Mucosa of descending colon (tissue), 3 donors: ENCODE measurements around the gene RPL29. TPM values are rescaled to one million over a fixed set of nuclear protein-coding genes. Genes with fewer than 3 reads are reported as not detected.

Source experiments
- ATAC-seq: fragments of 200-7000 bp; cut with Tn5 transposase; one replicate; pipeline ENCODE4 v1.9.1; 2020; ENCODE audit warnings: mild to moderate bottlenecking, moderate library complexity
- DNase-seq, 3 donors: peaks; one replicate each; pipeline ENCODE4 v3.0.0-alpha.2; 2020
- H3K36me3 ChIP-seq: fragments of 200-600 bp; one replicate; pipeline ENCODE4 v1.8.0; 2021; ENCODE audit warnings: low read depth, mild to moderate bottlenecking
- H3K4me1 ChIP-seq: fragments of 200-600 bp; one replicate; pipeline ENCODE4 v1.8.0; 2021; ENCODE audit warnings: low read depth, mild to moderate bottlenecking
- H3K4me3 ChIP-seq: fragments of 200-600 bp; one replicate; pipeline ENCODE4 v1.8.0; 2021; ENCODE audit warnings: mild to moderate bottlenecking
- H3K9me3 ChIP-seq: fragments of 200-600 bp; one replicate; pipeline ENCODE4 v1.8.0; 2021; ENCODE audit warnings: mild to moderate bottlenecking
- intact Hi-C, 2 donors: fragments of 100-400 bp; cut with DNase I in 1 of 2; cut with micrococcal nuclease in 1 of 2; formaldehyde crosslinking; loops; one replicate each; pipeline versions ENCODE4 v1.11.0 to v1.11.1; 2022; cut with DNase I, micrococcal nuclease
- total RNA-seq, 3 donors: library from RNA; stranded (reverse); fragmentation: NEBNext Ultra II Directional in 2 of 3; extraction: Animal tissue kit (Norgen Biotek cat#: 25700) in 2 of 3; gene quantifications; one replicate each; pipeline versions ENCODE4 v1.2.1 to v1.2.4, GENCODE V29; 2021 to 2023
- TF ChIP-seq, protein P1 (sequence below): fragments of 200-600 bp; IDR thresholded peaks from one replicate; pipeline ENCODE4 v1.8.0; 2022; ENCODE audit warnings: antibody characterized with exemption, mild to moderate bottlenecking
- donor health status: DM: no; HTN: no; CAD: no; lungs with moderate emphysema.
- donor health status: DM: no; HTN: no; CAD: no.
- donor health status: DM: no; HTN: yes; CAD: no.

Gene RPL29
- total RNA-seq, 3 donors from 2014 or later = 782 to 973 (median 946) TPM

- Histone ChIP-seq H3K36me3 (no peaks in the 10 kb centered on the region), H3K9me3 (no peaks in the 10 kb centered on the region), H3K4me1 (no peaks in the 10 kb centered on the region), H3K4me3 (no peak overlapping the region)
- no peak for ATAC-seq
- no peak for DNase-seq
- intact Hi-C loops = no loop called here
- TF ChIP-seq, protein P1, sequence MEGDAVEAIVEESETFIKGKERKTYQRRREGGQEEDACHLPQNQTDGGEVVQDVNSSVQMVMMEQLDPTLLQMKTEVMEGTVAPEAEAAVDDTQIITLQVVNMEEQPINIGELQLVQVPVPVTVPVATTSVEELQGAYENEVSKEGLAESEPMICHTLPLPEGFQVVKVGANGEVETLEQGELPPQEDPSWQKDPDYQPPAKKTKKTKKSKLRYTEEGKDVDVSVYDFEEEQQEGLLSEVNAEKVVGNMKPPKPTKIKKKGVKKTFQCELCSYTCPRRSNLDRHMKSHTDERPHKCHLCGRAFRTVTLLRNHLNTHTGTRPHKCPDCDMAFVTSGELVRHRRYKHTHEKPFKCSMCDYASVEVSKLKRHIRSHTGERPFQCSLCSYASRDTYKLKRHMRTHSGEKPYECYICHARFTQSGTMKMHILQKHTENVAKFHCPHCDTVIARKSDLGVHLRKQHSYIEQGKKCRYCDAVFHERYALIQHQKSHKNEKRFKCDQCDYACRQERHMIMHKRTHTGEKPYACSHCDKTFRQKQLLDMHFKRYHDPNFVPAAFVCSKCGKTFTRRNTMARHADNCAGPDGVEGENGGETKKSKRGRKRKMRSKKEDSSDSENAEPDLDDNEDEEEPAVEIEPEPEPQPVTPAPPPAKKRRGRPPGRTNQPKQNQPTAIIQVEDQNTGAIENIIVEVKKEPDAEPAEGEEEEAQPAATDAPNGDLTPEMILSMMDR = no peak
Measured at GRCh38 chr3:52040600-52040999, 44.9 kb upstream of the RPL29 start.

DNA sequence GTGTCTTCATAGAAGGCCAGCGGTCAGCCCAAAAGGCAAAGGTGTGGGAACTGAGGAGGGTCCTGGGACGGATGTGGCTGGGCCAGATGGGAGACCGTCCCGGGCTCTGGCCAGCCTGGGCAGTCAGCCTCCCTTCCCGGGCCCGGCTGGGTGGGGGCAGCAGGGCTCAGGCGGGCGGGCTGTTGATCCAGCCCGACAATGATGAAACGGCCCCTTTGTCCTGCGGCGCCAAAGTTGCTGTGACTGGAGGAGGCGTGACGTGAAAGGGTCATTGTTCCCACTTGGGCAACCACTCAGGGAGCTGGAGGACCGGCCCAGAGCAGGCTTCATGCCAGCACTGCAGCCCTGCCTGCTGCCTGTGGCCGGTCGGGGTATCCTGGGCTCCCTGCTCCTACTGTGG is 44.2 kb upstream of the RPL29 start:
- no peak for DNase-seq
- peak; percentile 37 for ATAC-seq

DNA sequence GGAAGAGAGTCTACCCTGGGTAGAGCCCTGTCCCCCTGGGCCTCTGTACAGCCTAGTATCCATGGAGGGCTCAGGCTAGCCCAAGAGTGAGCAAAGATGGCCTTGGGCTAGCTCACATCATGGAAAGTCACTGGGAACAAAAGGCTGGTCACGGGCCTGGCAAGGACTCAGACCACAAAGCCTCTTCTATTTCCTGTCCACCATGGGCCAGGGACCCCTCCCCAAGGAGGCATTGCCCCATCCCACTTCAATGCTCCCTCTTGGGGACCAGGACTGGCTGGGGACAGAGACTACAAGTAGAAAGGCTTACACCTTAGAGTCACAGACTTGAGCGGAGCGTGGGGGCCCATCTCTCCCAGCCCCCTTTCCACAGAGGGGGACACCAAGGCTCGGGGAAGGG is 43.7 kb upstream of the RPL29 start:
- intact Hi-C loops = no loop called here
- Histone ChIP-seq H3K36me3 (no peaks in the 10 kb centered on the region), H3K4me3 (no peak overlapping the region), H3K4me1 (no peaks in the 10 kb centered on the region), H3K9me3 (no peaks in the 10 kb centered on the region)
- no peak for DNase-seq
- TF ChIP-seq, protein P1 = no peak
- no peak for ATAC-seq

More for the DNA sequence above, 44.2 kb upstream of the RPL29 start:
- Histone ChIP-seq H3K36me3 (no peaks in the 10 kb centered on the region), H3K9me3 (no peaks in the 10 kb centered on the region), H3K4me1 (no peaks in the 10 kb centered on the region), H3K4me3 (no peak overlapping the region)
- intact Hi-C loops = no loop called here
- TF ChIP-seq, protein P1 = no peak

DNA sequence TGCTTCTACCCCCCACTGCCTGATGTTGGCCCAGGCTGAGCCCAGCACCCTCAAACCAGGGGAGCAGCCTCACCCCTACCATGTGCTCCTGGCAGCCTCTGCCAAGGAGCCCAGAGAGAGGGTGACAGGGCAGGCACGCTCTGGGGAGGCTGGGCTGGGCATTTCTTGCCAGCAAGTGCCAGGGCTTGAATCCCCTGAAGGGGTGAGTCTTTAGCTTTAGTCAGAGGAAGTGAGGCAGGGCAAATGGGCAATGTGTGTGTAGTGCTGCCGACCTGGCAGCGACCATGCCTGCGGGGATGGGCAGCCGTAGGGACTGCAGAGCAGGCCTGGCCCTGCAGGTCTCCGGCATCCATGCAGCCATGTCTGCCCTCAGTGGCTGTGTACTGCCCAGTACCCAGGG is 42.5 kb upstream of the RPL29 start:
- H3K4me3 ChIP-seq = no peak overlapping the region
- TF ChIP-seq, protein P1 = no peak
- no peaks in the 10 kb centered on the region for H3K36me3 ChIP-seq
- ATAC-seq (no peak), DNase-seq (no peak)
- H3K9me3 ChIP-seq = no peaks in the 10 kb centered on the region
- intact Hi-C loops = no loop called here
- no peaks in the 10 kb centered on the region for H3K4me1 ChIP-seq

GRCh38 chr3:52037291-52037690 is 41.6 kb upstream of the RPL29 start:
- DNase-seq (no peak), ATAC-seq (no peak)
- TF ChIP-seq, protein P1 = no peak
- Histone ChIP-seq H3K4me1 (no peaks in the 10 kb centered on the region), H3K36me3 (no peaks in the 10 kb centered on the region), H3K4me3 (no peak overlapping the region), H3K9me3 (no peaks in the 10 kb centered on the region)
- intact Hi-C loops = no loop called here

DNA sequence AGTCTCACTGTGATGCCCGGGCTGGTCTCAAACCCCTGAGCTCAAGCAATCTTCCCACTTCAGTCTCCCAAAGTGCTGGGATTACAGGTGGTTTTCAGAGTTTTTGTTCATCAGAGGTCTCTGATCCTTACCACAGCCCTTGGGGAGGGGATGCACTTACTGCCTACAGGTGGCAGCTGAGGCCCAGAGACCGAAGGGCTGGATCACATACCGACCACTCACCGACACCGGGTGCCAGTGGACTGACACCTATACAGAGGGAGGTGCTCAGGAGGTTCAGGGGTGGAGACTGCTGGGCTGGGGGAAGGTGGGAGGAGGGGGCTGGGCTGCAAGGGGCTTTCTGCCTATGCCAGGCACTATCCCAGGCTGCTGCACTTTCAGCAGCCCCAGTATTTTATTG is 41.1 kb upstream of the RPL29 start:
- Histone ChIP-seq H3K4me3 (no peak overlapping the region), H3K4me1 (no peaks in the 10 kb centered on the region), H3K9me3 (no peaks in the 10 kb centered on the region), H3K36me3 (no peaks in the 10 kb centered on the region)
- DNase-seq (no peak), ATAC-seq (no peak)
- TF ChIP-seq, protein P1 = no peak
- intact Hi-C loops = no loop called here
